Activated CD8-positive, alpha-beta memory T cell treated with anti-CD3 and anti-CD28 coated beads for 48 hours (primary cell): ENCODE results near the gene SPP1.
A peak's percentile ranks its signal among the peaks of the same experiment; 100 is the strongest.
"Not testable (repeated sequence)": the region's sequence is repeated elsewhere in the genome, so short reads cannot be mapped to it uniquely, and the experiment has no call there.

Experiments
- DNase-seq, 3 experiments: peaks; one replicate each; pipeline ENCODE4 v3.0.0-alpha.2; 2020; ENCODE audit warnings: low read depth in 2 of 3, low spot score in 2 of 3

Gene SPP1

GRCh38 chr4:87985887-87986200, 10.3 kb downstream of the SPP1 start:
- DNase-seq, result no peak

- DNase-seq, result no peak
These were observed 11.0 kb downstream of the SPP1 start for GRCh38 chr4:87986508-87986907.

GRCh38 chr4:87989765-87990164, 14.3 kb downstream of the SPP1 start:
- no peak for DNase-seq

- no peak for DNase-seq
These were observed 19.9 kb downstream of the SPP1 start for GRCh38 chr4:87995435-87995834.

DNA sequence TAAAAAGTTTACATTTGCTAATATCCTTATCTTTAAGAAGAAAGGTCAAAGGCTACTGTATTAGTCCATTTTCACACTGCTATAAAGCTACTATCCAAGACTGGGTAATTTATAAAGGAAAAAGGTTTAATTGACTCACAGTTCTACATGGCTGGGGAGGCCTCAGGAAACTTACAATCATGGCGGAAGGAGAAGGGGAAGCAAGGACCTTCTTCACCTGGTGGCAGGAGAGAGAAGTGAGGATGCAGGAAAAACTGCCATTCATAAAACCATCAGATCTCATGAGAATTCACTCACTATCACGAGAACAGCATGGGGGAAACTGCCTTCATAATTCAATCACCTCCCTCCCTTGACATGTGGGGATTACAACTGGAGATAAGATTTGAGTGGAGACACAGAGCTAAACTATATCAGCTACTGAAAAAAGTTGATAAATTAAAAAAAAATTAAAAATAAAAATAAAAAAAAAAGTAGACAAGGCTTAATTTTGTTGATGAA, 23.7 kb downstream of the SPP1 start:
- DNase-seq, result not testable (repeated sequence)

DNA sequence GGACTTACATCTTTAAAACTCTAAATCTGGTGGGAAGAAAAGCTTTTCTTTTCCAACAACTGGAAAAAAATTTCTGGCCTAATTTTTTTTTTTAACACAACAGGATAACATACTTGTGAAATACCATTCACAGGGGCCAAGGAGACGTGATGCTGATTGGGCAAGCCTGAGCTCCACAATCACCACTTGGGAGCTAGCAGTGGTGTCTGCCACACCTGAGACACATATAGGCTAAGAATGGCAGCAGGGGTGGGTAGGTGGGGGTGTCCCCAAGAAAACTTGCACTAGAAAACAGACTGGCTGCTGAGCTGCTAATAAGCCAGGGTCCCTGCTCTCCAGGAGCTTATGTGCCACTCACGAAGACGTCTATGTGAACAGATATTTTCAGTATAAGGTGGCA, 26.4 kb downstream of the SPP1 start:
- DNase-seq, result no peak

GRCh38 chr4:88002786-88003185, 27.3 kb downstream of the SPP1 start:
- DNase-seq, result no peak

- no peak for DNase-seq
These were observed 27.7 kb downstream of the SPP1 start for GRCh38 chr4:88003261-88003660.

- no peak for DNase-seq
These were observed 29.6 kb downstream of the SPP1 start for GRCh38 chr4:88005076-88005475.

DNA sequence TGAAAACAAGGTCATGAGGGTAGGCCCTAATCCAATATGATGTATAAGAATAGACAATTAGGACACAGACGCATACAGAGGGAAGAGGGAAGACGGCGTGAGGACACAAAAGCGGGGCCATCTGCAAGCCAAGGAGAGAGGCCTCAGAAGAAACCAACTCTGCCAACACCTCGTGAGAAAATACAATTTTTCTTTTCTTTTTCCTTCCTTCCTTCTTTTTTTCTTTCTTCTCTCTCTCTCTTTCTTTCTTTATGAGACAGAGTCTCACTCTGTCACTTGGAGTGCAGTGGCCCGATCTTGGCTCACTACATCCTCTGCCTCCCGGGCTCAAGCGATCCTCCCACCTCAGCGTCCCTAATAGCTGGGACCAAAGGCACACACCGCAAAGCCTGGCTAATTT, 30.4 kb downstream of the SPP1 start:
- DNase-seq, result no peak

GRCh38 chr4:88006956-88007303, 31.4 kb downstream of the SPP1 start:
- no peak for DNase-seq

DNA sequence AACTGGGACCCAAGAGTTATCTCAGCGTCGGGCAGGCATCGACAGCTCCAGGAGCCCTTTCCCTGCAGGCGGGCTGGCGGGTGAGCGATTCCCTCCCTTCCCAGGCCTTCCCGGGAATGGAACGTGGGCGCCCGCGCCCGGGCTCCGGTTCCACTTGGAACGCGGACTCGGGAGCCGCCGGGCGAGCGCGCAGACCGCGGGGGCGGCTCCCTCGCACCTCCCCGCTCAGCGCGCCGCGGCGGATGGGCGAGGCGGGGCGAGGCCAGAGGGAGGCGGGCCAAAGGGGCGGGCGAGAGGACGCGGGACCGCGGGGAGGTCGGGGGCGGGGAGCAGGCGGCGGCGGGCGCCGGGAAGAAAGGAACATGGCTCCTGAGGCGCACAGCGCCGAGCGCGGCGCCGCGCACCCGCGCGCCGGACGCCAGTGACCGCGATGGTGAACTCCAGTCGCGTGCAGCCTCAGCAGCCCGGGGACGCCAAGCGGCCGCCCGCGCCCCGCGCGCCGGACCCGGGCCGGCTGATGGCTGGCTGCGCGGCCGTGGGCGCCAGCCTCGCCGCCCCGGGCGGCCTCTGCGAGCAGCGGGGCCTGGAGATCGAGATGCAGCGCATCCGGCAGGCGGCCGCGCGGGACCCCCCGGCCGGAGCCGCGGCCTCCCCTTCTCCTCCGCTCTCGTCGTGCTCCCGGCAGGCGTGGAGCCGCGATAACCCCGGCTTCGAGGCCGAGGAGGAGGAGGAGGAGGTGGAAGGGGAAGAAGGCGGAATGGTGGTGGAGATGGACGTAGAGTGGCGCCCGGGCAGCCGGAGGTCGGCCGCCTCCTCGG, 32.0 kb downstream of the SPP1 start, which contains the start of gene PKD2:
Gene PKD2, plus strand, starts transcription at position 332 of the 818 bp plus-strand sequence. Its CDS starts 99 bp downstream, at position 431.
- DNase-seq, result peak; percentile 43 to 58 (median 56)

DNA sequence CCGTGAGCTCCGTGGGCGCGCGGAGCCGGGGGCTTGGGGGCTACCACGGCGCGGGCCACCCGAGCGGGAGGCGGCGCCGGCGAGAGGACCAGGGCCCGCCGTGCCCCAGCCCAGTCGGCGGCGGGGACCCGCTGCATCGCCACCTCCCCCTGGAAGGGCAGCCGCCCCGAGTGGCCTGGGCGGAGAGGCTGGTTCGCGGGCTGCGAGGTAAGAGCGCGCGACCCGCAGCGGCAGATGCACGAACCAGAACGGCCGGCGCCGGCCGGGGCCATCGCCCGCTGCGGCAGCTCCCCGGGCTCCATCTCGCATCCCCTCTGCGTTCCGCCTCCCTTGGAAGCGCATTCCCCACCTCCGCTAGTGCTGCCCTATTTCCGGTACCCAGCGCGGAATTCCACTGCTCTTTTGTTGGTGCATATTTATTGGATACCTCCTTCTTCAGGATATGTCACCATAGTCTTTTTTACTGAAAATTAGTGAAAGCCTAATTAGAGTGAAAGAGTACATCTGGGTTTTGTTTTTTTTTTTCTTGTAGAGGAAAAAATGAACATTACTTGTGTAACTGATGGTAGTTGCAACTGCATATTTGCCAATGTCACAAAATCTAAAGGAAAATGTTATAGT, 32.7 kb downstream of the SPP1 start:
- DNase-seq, result peak in 2 of 3 experiments; percentile 6

DNA sequence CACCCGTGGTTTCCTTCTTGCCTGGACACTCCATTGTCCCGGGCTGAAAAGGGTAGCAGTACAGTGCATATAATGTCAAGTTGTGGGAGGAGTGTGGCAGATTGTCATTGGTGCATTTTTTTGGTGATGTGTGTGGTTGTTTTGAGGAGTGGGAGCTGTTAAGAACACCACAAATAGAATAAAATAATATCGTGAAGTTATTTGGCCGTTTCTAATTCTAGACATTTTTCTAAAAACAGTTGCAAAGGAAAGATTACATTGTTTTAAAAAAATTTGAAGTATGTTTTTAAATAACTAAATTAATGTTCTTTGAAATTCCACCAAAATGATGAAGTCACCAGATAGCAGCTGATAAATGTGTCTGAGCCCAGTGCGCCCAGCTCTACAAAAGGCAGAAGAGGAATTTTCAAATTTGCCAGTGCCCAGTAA, 33.2 kb downstream of the SPP1 start:
- DNase-seq, result no peak

- no peak for DNase-seq
These were observed 34.4 kb downstream of the SPP1 start for GRCh38 chr4:88009871-88010270.

- DNase-seq, result no peak
These were observed 35.5 kb downstream of the SPP1 start for GRCh38 chr4:88010966-88011365.

DNA sequence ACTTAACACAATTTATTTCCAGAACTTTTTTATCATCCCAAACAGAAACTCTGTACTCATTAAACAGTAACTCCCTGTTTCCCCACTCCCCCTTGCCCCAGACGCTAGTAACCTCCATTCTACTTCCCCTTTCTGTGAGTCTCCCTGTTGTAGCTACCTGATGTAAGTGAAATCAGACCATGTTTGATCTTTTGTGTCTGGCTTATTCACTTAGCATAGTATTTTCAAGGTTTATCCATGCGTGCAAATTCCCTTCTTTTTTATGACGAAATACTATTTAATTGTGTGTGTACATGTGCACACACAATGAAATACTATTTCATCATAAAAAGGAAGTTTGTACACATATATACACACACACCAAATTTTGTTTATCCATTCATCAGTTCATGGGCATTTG, 37.1 kb downstream of the SPP1 start:
- DNase-seq, result no peak

DNA sequence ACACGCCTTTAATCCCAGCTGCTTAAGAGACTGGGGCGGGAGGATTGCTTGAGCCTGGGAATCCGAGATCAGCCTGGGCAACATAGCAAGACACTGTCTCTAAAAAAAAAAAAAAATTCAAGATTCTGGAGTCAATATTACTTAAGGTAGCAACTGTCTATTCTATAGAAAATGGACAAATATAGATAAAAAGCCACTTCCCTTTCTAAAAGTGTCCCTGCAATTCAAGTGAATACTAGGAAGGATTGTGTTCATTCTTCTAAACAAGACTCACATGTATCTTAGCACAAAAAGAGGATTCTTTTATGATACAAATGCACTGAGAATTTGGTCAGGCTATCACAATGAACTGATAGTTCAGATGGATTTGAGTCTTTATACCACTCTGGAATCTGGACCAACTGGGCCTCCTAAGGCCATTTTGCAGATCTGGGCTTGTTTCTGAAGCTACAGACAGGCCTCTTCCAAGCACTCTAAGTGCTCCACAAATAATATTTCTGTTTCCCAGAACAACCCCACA, 38.9 kb downstream of the SPP1 start:
- no peak for DNase-seq

- no peak for DNase-seq
These were observed 40.3 kb downstream of the SPP1 start for GRCh38 chr4:88015659-88016295.

- no peak for DNase-seq
These were observed 42.2 kb downstream of the SPP1 start for GRCh38 chr4:88017516-88018297.

DNA sequence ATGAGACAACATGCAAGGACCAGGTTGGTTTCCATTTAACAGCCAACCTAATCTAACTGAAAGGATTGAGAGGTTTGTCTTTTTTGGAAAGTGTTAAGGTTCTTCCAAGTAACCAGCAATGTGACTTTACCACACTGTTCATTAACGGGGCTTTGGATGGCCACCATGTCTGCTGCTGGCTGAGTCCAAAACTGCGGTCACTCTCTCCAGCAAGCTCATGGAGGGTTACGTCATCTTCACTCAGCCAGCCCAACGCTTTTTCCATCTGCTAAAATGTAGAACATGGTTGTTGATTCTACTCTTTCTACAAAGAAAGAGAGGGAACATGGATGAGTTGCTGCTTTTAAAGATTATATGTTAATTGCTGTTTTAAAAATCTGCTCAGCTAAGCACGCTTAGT, 43.0 kb downstream of the SPP1 start:
- no peak for DNase-seq
